Upper lobe of left lung (tissue), 4 donors: ENCODE data around the gene RUBCN.

Experiments
- CTCF ChIP-seq, 6 experiments: fragments of 450-650 bp in 4 of 6; fragments of 200-600 bp in 2 of 6; sonication (generic) in 2 of 6; IDR thresholded peaks; one replicate each; pipeline ENCODE4 v1.5.1; 2016 to 2019; ENCODE audit warnings: antibody characterized with exemption in 6 of 6
- EP300 ChIP-seq, 4 donors: sonication (generic); formaldehyde crosslinking; IDR thresholded peaks; one replicate each; pipeline ENCODE4 v1.5.1; 2017; ENCODE audit warnings: antibody characterized with exemption in 4 of 4, control low read depth in 2 of 4
- POLR2A ChIP-seq, 4 donors: fragments of 450-650 bp; IDR thresholded peaks; one replicate each; pipeline ENCODE4 v1.5.1; 2016 to 2017; ENCODE audit warnings: antibody characterized with exemption in 4 of 4, mild to moderate bottlenecking in 2 of 4
- POLR2AphosphoS5 ChIP-seq, 2 donors: sonication (generic); formaldehyde crosslinking; IDR thresholded peaks; one replicate each; pipeline ENCODE4 v1.5.1; 2017; ENCODE audit warnings: antibody characterized with exemption in 2 of 2

DNA sequence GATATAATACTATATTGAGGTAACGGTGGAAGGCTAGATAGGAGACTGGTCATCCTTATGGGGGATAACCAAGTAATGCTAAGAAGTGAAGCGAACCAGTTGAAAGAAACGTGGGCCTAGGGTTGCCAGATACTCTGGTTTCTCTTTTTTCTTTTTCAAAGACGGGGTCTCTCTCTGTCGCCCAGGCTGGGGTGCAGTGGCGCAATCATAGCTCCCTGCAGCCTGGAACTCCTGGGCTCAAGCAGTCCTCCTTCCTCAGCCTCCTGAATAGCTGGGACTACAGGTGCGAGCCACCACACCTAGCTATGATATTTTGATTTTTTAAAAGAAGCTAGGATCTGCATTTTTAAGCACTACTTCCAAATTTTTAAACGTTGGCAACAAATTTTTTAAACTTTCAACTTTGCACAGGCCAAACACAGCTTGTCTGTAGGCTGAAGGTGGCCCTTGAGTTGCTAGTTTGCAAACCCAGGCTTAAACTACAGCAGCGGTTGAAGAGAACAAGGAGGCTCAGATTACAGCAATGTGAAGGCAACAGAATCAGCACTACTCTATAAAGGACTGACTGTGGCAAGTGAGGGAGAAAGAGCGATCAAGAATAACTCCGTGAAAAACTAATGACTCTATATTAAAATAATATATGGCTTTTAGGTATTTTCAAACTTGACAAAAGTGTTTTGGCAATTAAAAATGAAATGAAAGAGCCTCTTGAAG lies 1.2 kb upstream of the RUBCN start:
- TF ChIP-seq CTCF (IDR thresholded peaks at IDR 0.05) (no peak), POLR2A (IDR thresholded peaks at IDR 0.05) (no peak), POLR2AphosphoS5 (IDR thresholded peaks at IDR 0.05) (no peak), EP300 (IDR thresholded peaks at IDR 0.05) (no peak)
